ENCODE results near the gene UBXN10. TPM values are rescaled to one million over a fixed set of nuclear protein-coding genes. Genes with fewer than 3 reads are reported as not detected.

Gene UBXN10
- total RNA-seq, 1 donor from 2014 or later = 3.3 TPM

- DNase-seq (ENCODE audit: low spot score in 2 of 2) (peak; percentile 61 to 86), FAIRE-seq (no peak)
Measured at GRCh38 chr1:20151906-20152598, 33.8 kb upstream of the UBXN10 start.

DNA sequence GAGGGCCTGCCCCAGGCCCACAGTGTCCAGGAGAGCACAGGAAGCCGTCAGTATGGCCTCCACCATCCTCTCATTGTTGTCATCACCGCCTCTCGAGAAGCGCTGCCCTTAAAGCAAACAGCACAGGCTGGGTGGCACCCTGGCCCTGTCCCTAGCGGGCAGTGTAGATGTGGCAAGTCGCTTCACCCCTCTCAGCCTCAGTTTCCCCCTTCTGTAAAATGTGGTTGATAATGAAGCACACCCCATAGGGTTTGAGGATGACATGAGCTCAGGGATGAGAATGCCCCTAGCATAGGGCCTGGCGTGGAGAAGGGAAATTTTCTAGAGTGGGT lies 33.3 kb upstream of the UBXN10 start:
- no peak for DNase-seq (ENCODE audit: low spot score in 2 of 2)
- FAIRE-seq = no peak

- FAIRE-seq = no peak
- DNase-seq (ENCODE audit: low spot score in 2 of 2) = peak; percentile 44 to 51
Measured at GRCh38 chr1:20153000-20153418, 32.9 kb upstream of the UBXN10 start.

- DNase-seq (ENCODE audit: low spot score in 2 of 2) (no peak), FAIRE-seq (no peak)
Measured at GRCh38 chr1:20154301-20154831, 31.5 kb upstream of the UBXN10 start.

DNA sequence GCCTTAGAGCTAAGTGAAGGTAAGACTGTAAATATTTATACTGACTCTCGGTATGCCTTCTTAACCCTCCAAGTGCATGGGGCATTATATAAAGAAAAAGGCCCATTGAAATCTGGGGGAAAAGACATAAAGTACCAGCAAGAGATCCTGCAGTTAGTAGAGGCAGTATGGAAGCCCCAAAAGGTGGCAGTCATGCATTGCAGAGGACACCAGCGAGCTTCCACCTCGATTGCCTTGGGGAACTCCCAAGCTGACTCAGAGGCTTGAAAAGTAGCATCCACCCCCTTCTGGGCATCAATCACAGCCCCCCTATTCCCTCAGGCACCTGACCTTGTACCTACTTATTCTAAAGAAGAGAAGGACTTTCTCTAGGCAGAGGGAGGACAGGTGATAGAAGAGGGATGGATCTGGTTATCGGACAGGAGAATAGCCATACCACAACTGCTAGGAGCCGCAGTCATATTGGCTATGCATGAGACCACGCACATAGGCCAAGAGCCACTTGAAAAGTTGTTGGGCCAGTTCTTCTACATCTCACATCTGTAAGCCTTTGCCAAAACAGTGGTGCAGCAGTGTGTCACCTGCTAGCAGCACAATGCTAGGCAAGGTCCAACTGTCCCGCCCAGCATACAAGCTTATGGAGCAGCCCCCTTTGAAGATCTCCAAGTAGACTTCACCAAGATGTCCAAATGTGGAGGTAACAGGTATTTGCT lies 27.4 kb upstream of the UBXN10 start:
- DNase-seq (ENCODE audit: low spot score in 2 of 2) (no peak), FAIRE-seq (no peak)

- DNase-seq (ENCODE audit: low spot score in 2 of 2) (no peak), FAIRE-seq (no peak)
Measured at GRCh38 chr1:20160034-20160433, 25.9 kb upstream of the UBXN10 start.

- DNase-seq (ENCODE audit: low spot score in 2 of 2) = no peak
- FAIRE-seq = no peak
Measured at GRCh38 chr1:20164694-20165202, 21.1 kb upstream of the UBXN10 start.

GRCh38 chr1:20165522-20165951 lies 20.4 kb upstream of the UBXN10 start:
- FAIRE-seq = no peak
- no peak for DNase-seq (ENCODE audit: low spot score in 2 of 2)

GRCh38 chr1:20166051-20166450 lies 19.8 kb upstream of the UBXN10 start:
- DNase-seq (ENCODE audit: low spot score in 2 of 2) (no peak), FAIRE-seq (no peak)

DNA sequence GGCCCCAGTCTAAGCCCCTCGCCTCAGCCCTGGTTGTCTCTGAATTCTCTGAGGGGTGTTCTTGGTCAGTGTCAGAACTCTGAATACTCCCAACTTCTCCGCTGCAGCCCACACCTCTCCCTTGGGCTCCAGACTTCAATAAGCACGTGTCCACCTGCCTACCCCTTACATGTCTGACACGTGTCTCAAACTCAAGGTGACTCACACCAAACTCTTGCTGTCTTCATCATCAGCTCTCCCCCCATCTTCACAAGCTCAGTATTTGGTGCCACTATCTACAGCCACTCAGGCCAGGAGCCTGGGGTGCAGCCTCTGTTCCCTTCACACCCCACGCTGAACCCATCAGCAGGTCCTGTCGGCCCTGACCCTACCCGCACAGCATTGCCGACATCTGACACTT lies 18.8 kb upstream of the UBXN10 start:
- no peak for DNase-seq (ENCODE audit: low spot score in 2 of 2)
- FAIRE-seq = no peak

GRCh38 chr1:20168564-20169491 lies 17.1 kb upstream of the UBXN10 start:
- no peak for FAIRE-seq
- peak in 1 of 2 donors; percentile 54 for DNase-seq (ENCODE audit: low spot score in 2 of 2)

- DNase-seq (ENCODE audit: low spot score in 2 of 2) = no peak
- no peak for FAIRE-seq
Measured at GRCh38 chr1:20169932-20170331, 16.0 kb upstream of the UBXN10 start.

- DNase-seq (ENCODE audit: low spot score in 2 of 2) = no peak
- FAIRE-seq = no peak
Measured at GRCh38 chr1:20172033-20172590, 13.8 kb upstream of the UBXN10 start.

GRCh38 chr1:20174937-20175666 lies 10.8 kb upstream of the UBXN10 start:
- FAIRE-seq (no peak), DNase-seq (ENCODE audit: low spot score in 2 of 2) (no peak)

DNA sequence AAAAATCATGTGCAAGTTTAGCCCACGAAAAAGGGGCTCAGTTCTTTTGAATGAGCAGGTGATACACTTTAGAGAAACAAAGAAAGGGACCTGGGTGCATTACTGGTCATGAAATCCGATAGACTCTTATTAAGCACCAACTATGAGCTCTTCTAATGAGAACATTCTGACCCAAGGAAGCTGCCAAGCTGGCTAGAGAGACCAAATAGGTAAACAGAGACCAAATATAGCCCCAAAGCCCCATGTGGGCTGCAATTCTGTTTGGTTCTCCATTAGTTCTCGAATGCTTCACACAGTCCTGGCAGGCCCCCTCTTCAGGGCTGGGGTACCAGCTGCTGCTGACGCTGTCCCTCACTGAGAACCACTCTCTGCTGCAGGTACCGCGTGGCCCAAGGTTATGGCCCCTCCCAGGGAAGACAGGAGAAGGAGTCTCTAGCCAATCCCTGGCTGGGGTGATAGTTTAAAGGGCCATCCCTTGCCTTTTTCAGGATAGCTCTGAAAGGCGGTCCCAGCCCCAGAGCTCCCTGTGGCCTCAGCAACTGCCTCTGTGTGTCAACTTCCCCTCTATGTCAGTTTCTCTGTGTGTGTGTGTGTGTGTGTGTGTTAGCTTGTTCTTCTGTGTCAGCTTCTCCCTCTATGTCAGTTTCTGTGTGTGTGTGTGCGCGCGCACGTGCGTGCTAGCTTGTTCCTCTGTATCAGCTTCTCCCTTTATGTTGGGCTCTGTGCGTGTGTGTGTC lies 7.1 kb upstream of the UBXN10 start:
- FAIRE-seq = no peak

DNA sequence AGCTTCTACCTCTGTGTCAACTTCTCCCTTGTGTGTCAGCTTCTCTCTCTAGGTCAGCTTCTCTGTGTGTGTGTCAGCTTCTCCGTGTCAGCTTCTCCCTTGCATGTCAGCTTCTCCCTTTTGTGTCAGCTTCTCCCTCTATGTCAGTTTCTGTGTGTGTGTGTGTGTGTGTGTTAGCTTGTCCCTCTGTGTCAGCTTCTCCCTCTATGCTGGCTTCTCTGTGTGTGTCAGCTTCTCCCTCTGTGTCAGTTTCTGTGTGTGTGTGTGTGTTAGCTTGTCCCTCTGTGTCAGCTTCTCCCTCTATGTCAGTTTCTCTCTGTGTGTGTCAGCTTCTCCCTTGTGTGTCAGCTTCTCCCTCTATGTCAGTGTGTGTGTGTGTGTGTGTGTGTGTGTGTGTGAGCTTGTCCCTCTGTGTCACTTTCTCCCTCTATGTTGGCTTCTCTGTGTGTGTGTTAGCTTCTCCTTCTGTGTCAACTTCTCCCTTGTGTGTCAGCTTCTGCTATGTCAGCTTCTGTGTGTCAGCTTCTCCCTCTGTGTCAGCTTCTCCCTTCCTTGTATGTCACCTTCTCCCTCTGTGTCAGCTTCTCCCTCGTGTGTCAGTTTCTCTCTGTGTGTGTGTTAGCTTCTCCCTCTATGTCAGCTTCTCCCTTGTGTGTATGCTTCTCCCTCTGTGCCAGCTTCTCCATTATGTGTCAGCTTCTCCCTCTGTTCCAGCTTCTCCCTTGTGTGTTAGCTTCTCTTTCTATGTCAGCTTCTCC lies 6.3 kb upstream of the UBXN10 start:
- DNase-seq (ENCODE audit: low spot score in 2 of 2) (no peak), FAIRE-seq (no peak)

More for the DNA sequence above, 7.1 kb upstream of the UBXN10 start:
- no peak for DNase-seq (ENCODE audit: low spot score in 2 of 2)

DNA sequence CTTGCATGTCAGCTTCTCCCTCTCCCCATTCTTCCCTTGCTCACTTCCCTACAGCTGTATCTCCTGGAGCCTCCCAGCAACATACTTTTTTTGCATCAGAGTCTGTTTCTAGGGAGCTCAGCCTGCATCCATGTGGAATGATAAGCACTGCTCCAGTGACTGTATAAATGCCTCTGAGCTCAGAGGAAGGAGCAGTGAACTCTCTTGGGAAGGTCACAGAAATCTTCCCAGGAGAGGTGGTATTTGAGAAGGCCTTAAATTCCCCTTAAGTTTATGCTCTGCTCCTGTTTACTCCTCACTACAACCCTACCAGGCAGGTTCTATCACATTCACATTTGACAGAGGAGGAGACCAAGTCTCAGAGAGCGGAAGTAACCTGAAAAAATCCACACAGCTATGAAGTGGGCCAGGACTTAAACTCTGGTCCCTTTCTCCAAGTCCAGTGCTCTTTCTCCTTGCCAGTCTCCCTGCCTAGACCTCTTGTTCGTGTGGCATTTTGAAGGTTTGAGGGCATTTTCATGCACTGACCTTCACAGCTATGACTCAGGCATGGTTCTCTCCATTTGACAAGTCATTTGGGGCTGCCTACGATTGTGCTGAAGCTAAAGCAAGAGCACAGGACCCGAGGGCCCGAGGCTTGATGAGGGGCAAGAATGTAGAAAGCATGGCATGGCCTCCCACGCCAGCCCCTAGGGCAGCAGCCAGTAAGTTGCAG lies 5.6 kb upstream of the UBXN10 start:
- no peak for DNase-seq (ENCODE audit: low spot score in 2 of 2)
- no peak for FAIRE-seq

DNA sequence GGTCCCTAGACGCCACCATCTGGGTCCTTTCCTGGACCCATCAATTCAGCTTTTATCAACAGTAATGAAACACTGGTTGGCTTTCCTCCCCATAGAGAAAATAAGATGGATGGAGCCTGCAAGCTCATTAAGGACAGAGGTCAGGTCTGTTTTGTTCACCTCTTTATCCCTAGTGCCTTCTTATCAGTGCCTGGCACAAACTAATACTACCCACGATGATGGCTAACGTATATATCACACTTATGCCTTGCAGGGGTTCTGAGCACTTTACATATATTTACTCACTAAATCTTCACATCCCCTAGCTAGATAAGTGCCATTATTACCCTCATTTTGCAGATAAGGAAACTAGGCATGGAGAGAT lies 5.1 kb upstream of the UBXN10 start:
- DNase-seq (ENCODE audit: low spot score in 2 of 2) (no peak), FAIRE-seq (no peak)

All from frontal cortex (tissue), 4 donors.